WTC11 (cell line): ENCODE measurements around the gene LEFTY1. TPM values are rescaled to one million over a fixed set of nuclear protein-coding genes. Genes with fewer than 3 reads are reported as not detected.

ENCODE experiments used
- ATAC-seq: fragments of 200-7000 bp; cut with Tn5 transposase; 2 replicates; pipeline ENCODE4 v1.10.0; 2021; ENCODE audit warnings: mild to moderate bottlenecking, moderate library complexity
- CTCF ChIA-PET: fragments of 300-600 bp; sonication (Branson Sonifier 250); formaldehyde crosslinking; loops from one replicate; lab custom pipeline; 2021; ENCODE audit warnings: antibody characterized with exemption; lab: Charles Lee
- POLR2A ChIA-PET: fragments of 350-600 bp; sonication (Branson Sonifier 250); formaldehyde crosslinking; loops from one replicate; lab custom pipeline; 2021; ENCODE audit warnings: antibody characterized with exemption; lab: Charles Lee
- DNase-seq: peaks from one replicate; pipeline ENCODE4 v3.0.0; 2021; ENCODE audit warnings: low spot score
- H3K27ac Mint-ChIP-seq: 2 replicates; pipeline ENCODE4 v1.8.0; 2021; ENCODE audit warnings: mixed read lengths
- H3K27me3 Mint-ChIP-seq: 2 replicates; pipeline ENCODE4 v1.8.0; 2021; ENCODE audit warnings: low read depth, mild to moderate bottlenecking, moderate library complexity, mixed read lengths
- H3K36me3 Mint-ChIP-seq: 2 replicates; pipeline ENCODE4 v1.8.0; 2021; ENCODE audit warnings: mixed read lengths
- H3K4me1 Mint-ChIP-seq: 2 replicates; pipeline ENCODE4 v1.8.0; 2022; ENCODE audit warnings: mixed read lengths
- H3K4me3 Mint-ChIP-seq: 2 replicates; pipeline ENCODE4 v1.8.0; 2021; ENCODE audit warnings: mild to moderate bottlenecking, moderate library complexity, mixed read lengths
- H3K9me3 Mint-ChIP-seq: 2 replicates; pipeline ENCODE4 v1.8.0; 2021; ENCODE audit warnings: mixed read lengths
- ESRRA ChIP-seq: sonication (generic); formaldehyde crosslinking; IDR thresholded peaks from 2 replicates; pipeline ENCODE4 v1.8.1; 2022; ENCODE audit warnings: mild to moderate bottlenecking, missing genetic modification reagents, borderline replicate concordance
- ETV6 ChIP-seq: sonication (generic); formaldehyde crosslinking; IDR thresholded peaks from 2 replicates; pipeline ENCODE4 v1.8.1; 2022; ENCODE audit warnings: mild to moderate bottlenecking, missing genetic modification reagents
- GRHL2 ChIP-seq: fragments of 250-450 bp; sonication (Bioruptor Pico); IDR thresholded peaks from 2 replicates; pipeline ENCODE4 v1.8.0; 2022; ENCODE audit warnings: mild to moderate bottlenecking, moderate library complexity; ENCODE audit not compliant: insufficient replicate concordance, severe bottlenecking
- NFATC4 ChIP-seq: fragments of 250-450 bp; sonication (Bioruptor Pico); IDR thresholded peaks from 2 replicates; pipeline ENCODE4 v1.9.0; 2021; ENCODE audit warnings: mild to moderate bottlenecking
- NFE2L1 ChIP-seq: sonication (generic); formaldehyde crosslinking; IDR thresholded peaks from 2 replicates; pipeline ENCODE4 v1.8.1; 2023; ENCODE audit warnings: missing genetic modification reagents
- NFYB ChIP-seq: sonication (generic); formaldehyde crosslinking; conservative IDR thresholded peaks from 2 replicates; pipeline ENCODE4 v1.8.0; 2022; ENCODE audit warnings: low read depth, missing genetic modification reagents
- NR3C1 ChIP-seq: sonication (generic); formaldehyde crosslinking; conservative IDR thresholded peaks from 2 replicates; pipeline ENCODE4 v1.8.1; 2023; ENCODE audit warnings: low read depth, mild to moderate bottlenecking, missing genetic modification reagents
- RELA ChIP-seq: sonication (generic); formaldehyde crosslinking; IDR thresholded peaks from 2 replicates; pipeline ENCODE4 v1.8.1; 2022; ENCODE audit warnings: missing genetic modification reagents, mild to moderate bottlenecking, borderline replicate concordance
- TCF7 ChIP-seq: sonication (generic); formaldehyde crosslinking; IDR thresholded peaks from 2 replicates; pipeline ENCODE4 v1.8.0; 2022; ENCODE audit warnings: mild to moderate bottlenecking, low read depth, missing genetic modification reagents, moderate library complexity
- TEAD4 ChIP-seq: sonication (generic); formaldehyde crosslinking; IDR thresholded peaks from 2 replicates; pipeline ENCODE4 v1.8.0; 2022; ENCODE audit warnings: mild to moderate bottlenecking, missing genetic modification reagents
- ZBTB21 ChIP-seq: sonication (generic); formaldehyde crosslinking; IDR thresholded peaks from 2 replicates; pipeline ENCODE4 v1.8.1; 2023; ENCODE audit warnings: mild to moderate bottlenecking, missing genetic modification reagents, borderline replicate concordance
- ZNF219 ChIP-seq: sonication (generic); formaldehyde crosslinking; IDR thresholded peaks from 2 replicates; pipeline ENCODE4 v1.8.0; 2023; ENCODE audit warnings: missing genetic modification reagents, mild to moderate bottlenecking, borderline replicate concordance
- ZNF232 ChIP-seq: sonication (generic); formaldehyde crosslinking; IDR thresholded peaks from 2 replicates; pipeline ENCODE4 v1.8.0; 2022; ENCODE audit warnings: mild to moderate bottlenecking, missing genetic modification reagents
- ZNF263 ChIP-seq: sonication (generic); formaldehyde crosslinking; IDR thresholded peaks from 2 replicates; pipeline ENCODE4 v1.8.1; 2022; ENCODE audit warnings: low read depth, mild to moderate bottlenecking, moderate library complexity, missing genetic modification reagents
- ZNF317 ChIP-seq: sonication (generic); formaldehyde crosslinking; IDR thresholded peaks from 2 replicates; pipeline ENCODE4 v1.8.1; 2023; ENCODE audit warnings: low read depth, mild to moderate bottlenecking, moderate library complexity, missing genetic modification reagents, borderline replicate concordance
- ZNF423 ChIP-seq: fragments of 250-450 bp; sonication (Bioruptor Pico); IDR thresholded peaks from 2 replicates; pipeline ENCODE4 v2.1.2; 2022; ENCODE audit warnings: mild to moderate bottlenecking, moderate library complexity
- total RNA-seq: library from RNA; stranded (reverse); gene quantifications from 3 replicates; pipeline ENCODE4 v1.2.3, GENCODE V29; 2021
- TF ChIP-seq, protein P1 (sequence below): sonication (generic); formaldehyde crosslinking; IDR thresholded peaks from 2 replicates; pipeline ENCODE4 v1.8.1; 2022; ENCODE audit warnings: low read depth, missing genetic modification reagents, borderline replicate concordance
- TF ChIP-seq, protein P2 (sequence below): sonication (generic); formaldehyde crosslinking; IDR thresholded peaks from 2 replicates; pipeline ENCODE4 v1.8.1; 2022; ENCODE audit warnings: mild to moderate bottlenecking, moderate library complexity, missing genetic modification reagents
- TF ChIP-seq, protein P3 (sequence below): fragments of 200-600 bp; IDR thresholded peaks from 2 replicates; pipeline ENCODE4 v1.8.0; 2022; ENCODE audit warnings: antibody characterized with exemption
- TF ChIP-seq, protein P4 (sequence below): fragments of 250-450 bp; sonication (Bioruptor Pico); IDR thresholded peaks from 2 replicates; pipeline ENCODE4 v1.9.0; 2021; ENCODE audit warnings: moderate library complexity, mild to moderate bottlenecking, inconsistent platforms, borderline replicate concordance
- TF ChIP-seq, protein P5 (sequence below): sonication (generic); formaldehyde crosslinking; conservative IDR thresholded peaks from 2 replicates; pipeline ENCODE4 v1.8.1; 2022; ENCODE audit warnings: mild to moderate bottlenecking, missing genetic modification reagents
- TF ChIP-seq, protein P6 (sequence below): fragments of 250-450 bp; sonication (Bioruptor Pico); IDR thresholded peaks from 2 replicates; pipeline ENCODE4 v1.9.0; 2021; ENCODE audit warnings: mild to moderate bottlenecking
- TF ChIP-seq, protein P7 (sequence below): fragments of 250-450 bp; sonication (Bioruptor Pico); IDR thresholded peaks from 2 replicates; pipeline ENCODE4 v1.9.0; 2021; ENCODE audit warnings: mild to moderate bottlenecking
- TF ChIP-seq, protein P8 (sequence below): fragments of 250-450 bp; sonication (Bioruptor Pico); IDR thresholded peaks from 2 replicates; pipeline ENCODE4 v1.8.0; 2021; ENCODE audit warnings: mild to moderate bottlenecking

Gene LEFTY1
- total RNA-seq, 1 experiment from 2014 or later: 52.9 TPM

DNA sequence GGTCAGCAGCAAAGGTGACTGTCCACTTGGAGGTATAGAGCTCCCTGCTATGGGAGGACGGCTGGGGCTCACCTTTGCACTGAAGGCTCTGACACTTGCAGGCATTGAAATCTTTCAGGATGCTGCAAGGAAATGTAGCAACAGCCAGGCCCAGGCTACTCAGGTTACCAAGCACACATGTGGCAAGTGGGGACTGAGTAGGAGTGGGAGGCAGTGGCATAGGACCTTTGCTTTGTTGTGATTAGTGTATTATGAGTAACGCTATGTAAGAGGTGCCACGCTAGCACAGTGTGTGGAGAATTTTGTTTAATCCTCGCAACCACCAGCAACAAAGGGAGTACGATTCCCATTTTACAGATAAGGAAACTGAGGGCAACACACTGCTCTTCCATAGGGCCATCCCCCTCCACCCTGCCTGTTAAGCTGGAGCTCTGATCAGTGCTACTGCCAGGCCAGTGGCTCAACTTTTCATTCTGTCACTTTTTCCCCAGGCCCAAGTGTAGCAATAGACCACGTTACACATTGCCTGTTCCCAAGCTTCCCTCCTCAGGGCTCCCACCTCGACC is 28.0 kb downstream of the LEFTY1 start (continued):
- TF ChIP-seq, protein P1, sequence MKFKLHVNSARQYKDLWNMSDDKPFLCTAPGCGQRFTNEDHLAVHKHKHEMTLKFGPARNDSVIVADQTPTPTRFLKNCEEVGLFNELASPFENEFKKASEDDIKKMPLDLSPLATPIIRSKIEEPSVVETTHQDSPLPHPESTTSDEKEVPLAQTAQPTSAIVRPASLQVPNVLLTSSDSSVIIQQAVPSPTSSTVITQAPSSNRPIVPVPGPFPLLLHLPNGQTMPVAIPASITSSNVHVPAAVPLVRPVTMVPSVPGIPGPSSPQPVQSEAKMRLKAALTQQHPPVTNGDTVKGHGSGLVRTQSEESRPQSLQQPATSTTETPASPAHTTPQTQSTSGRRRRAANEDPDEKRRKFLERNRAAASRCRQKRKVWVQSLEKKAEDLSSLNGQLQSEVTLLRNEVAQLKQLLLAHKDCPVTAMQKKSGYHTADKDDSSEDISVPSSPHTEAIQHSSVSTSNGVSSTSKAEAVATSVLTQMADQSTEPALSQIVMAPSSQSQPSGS (CRISPR knock-in tag): no peak
- TF ChIP-seq ZNF423 (CRISPR knock-in tag) (no peak), TCF7 (CRISPR knock-in tag) (no peak), ZNF219 (no peak), NFATC4 (CRISPR knock-in tag) (no peak), ZNF263 (CRISPR knock-in tag) (no peak)
- TF ChIP-seq, protein P2, sequence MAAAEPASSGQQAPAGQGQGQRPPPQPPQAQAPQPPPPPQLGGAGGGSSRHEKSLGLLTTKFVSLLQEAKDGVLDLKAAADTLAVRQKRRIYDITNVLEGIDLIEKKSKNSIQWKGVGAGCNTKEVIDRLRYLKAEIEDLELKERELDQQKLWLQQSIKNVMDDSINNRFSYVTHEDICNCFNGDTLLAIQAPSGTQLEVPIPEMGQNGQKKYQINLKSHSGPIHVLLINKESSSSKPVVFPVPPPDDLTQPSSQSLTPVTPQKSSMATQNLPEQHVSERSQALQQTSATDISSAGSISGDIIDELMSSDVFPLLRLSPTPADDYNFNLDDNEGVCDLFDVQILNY (CRISPR knock-in tag): no peak

DNA sequence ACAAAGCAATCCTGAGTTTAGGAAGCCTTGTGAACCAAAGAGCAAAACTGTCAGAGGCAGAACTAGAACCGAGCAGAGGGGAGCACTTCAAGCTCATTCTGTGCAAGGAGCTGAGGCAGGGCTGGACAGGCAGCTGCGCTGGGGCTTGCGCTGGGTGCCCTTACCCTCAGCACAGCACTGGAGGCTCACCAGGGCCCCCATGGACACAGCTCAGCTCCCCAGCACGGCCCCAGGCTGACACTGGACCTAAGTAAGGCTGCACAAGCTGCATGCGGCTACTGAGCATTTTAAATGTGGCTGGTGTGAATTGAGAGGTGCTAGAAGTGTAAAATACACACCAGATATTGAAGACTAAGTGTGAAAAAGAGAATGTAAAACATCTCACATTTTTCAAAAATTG is 28.8 kb downstream of the LEFTY1 start:
- ChIA-PET POLR2A (interaction anchor here (0.7 kb wide), 1 partner anchor 441 kb away, joined by 4 read pairs; no protein-coding TSS in a partner anchor), CTCF (interaction anchor here (0.7 to 2.3 kb wide), 4 partner anchors 15 to 128 kb away, joined by 3 to 8 read pairs (median 3); no protein-coding TSS in a partner anchor)
- TF ChIP-seq, protein P3, sequence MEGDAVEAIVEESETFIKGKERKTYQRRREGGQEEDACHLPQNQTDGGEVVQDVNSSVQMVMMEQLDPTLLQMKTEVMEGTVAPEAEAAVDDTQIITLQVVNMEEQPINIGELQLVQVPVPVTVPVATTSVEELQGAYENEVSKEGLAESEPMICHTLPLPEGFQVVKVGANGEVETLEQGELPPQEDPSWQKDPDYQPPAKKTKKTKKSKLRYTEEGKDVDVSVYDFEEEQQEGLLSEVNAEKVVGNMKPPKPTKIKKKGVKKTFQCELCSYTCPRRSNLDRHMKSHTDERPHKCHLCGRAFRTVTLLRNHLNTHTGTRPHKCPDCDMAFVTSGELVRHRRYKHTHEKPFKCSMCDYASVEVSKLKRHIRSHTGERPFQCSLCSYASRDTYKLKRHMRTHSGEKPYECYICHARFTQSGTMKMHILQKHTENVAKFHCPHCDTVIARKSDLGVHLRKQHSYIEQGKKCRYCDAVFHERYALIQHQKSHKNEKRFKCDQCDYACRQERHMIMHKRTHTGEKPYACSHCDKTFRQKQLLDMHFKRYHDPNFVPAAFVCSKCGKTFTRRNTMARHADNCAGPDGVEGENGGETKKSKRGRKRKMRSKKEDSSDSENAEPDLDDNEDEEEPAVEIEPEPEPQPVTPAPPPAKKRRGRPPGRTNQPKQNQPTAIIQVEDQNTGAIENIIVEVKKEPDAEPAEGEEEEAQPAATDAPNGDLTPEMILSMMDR: no peak
- TF ChIP-seq, protein P4, sequence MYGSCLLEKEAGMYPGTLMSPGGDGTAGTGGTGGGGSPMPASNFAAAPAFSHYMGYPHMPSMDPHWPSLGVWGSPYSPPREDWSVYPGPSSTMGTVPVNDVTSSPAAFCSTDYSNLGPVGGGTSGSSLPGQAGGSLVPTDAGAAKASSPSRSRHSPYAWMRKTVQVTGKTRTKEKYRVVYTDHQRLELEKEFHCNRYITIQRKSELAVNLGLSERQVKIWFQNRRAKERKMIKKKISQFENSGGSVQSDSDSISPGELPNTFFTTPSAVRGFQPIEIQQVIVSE: no peak
- TF ChIP-seq ZBTB21 (CRISPR knock-in tag) (no peak), NR3C1 (CRISPR knock-in tag) (no peak), GRHL2 (no peak), TCF7 (CRISPR knock-in tag) (no peak), ETV6 (no peak), ZNF232 (CRISPR knock-in tag) (no peak), ZNF317 (no peak), ZNF423 (CRISPR knock-in tag) (no peak), RELA (CRISPR knock-in tag) (no peak), NFE2L1 (CRISPR knock-in tag) (no peak), TEAD4 (CRISPR knock-in tag) (no peak), ZNF263 (CRISPR knock-in tag) (no peak)
- TF ChIP-seq, protein P5, sequence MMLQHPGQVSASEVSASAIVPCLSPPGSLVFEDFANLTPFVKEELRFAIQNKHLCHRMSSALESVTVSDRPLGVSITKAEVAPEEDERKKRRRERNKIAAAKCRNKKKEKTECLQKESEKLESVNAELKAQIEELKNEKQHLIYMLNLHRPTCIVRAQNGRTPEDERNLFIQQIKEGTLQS (CRISPR knock-in tag): no peak
- no peak overlapping the region for H3K4me3 Mint-ChIP-seq
- no peaks in the 10 kb centered on the region for H3K4me1 Mint-ChIP-seq
- DNase-seq (no peak), ATAC-seq (no peak)
- H3K9me3 Mint-ChIP-seq: no peaks in the 10 kb centered on the region
- no peaks in the 10 kb centered on the region for H3K27me3 Mint-ChIP-seq
- H3K27ac Mint-ChIP-seq: no peak overlapping the region; the same call in 1 of the 2 replicates
- peaks cover 74% of the 10 kb centered on the region for H3K36me3 Mint-ChIP-seq

DNA sequence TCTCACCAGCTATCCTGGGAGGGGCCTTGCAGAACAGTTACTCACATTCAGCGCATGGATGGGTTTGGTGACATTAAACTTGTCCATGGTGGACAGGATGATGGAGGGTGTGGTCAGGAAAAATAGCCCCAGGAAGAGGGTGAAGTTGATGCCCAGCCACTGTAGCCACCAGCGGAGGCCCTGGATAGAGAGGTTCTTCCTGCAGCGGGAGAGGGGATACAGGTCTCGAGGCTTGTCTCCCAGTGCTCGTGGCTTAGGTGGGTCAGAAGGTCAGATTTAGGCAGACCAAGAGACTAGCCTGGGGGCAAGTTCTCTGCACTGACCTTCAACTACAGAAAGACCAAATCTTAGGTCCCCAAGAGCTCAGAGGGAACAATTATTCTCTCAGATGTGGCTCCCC is 29.8 kb downstream of the LEFTY1 start:
- no peak overlapping the region for H3K4me3 Mint-ChIP-seq
- H3K4me1 Mint-ChIP-seq: no peaks in the 10 kb centered on the region
- H3K36me3 Mint-ChIP-seq: peaks cover 82% of the 10 kb centered on the region
- POLR2A ChIA-PET: interaction anchor here (0.6 kb wide), 1 partner anchor 72 kb away, joined by 5 read pairs; no protein-coding TSS in a partner anchor
- no peak overlapping the region for H3K27ac Mint-ChIP-seq
- no peaks in the 10 kb centered on the region for H3K27me3 Mint-ChIP-seq
- no peak for DNase-seq
- no peak for ATAC-seq
- CTCF ChIA-PET: interaction anchor here (1.0 kb wide), 1 partner anchor 385 kb away, joined by 3 read pairs; no protein-coding TSS in a partner anchor
- H3K9me3 Mint-ChIP-seq: no peaks in the 10 kb centered on the region
- TF ChIP-seq NFYB (CRISPR knock-in tag) (no peak), ESRRA (CRISPR knock-in tag) (no peak)
- TF ChIP-seq, protein P6, sequence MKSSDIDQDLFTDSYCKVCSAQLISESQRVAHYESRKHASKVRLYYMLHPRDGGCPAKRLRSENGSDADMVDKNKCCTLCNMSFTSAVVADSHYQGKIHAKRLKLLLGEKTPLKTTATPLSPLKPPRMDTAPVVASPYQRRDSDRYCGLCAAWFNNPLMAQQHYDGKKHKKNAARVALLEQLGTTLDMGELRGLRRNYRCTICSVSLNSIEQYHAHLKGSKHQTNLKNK (CRISPR knock-in tag): no peak
- TF ChIP-seq, protein P7, sequence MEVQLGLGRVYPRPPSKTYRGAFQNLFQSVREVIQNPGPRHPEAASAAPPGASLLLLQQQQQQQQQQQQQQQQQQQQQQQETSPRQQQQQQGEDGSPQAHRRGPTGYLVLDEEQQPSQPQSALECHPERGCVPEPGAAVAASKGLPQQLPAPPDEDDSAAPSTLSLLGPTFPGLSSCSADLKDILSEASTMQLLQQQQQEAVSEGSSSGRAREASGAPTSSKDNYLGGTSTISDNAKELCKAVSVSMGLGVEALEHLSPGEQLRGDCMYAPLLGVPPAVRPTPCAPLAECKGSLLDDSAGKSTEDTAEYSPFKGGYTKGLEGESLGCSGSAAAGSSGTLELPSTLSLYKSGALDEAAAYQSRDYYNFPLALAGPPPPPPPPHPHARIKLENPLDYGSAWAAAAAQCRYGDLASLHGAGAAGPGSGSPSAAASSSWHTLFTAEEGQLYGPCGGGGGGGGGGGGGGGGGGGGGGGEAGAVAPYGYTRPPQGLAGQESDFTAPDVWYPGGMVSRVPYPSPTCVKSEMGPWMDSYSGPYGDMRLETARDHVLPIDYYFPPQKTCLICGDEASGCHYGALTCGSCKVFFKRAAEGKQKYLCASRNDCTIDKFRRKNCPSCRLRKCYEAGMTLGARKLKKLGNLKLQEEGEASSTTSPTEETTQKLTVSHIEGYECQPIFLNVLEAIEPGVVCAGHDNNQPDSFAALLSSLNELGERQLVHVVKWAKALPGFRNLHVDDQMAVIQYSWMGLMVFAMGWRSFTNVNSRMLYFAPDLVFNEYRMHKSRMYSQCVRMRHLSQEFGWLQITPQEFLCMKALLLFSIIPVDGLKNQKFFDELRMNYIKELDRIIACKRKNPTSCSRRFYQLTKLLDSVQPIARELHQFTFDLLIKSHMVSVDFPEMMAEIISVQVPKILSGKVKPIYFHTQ (CRISPR knock-in tag): no peak
- TF ChIP-seq, protein P8, sequence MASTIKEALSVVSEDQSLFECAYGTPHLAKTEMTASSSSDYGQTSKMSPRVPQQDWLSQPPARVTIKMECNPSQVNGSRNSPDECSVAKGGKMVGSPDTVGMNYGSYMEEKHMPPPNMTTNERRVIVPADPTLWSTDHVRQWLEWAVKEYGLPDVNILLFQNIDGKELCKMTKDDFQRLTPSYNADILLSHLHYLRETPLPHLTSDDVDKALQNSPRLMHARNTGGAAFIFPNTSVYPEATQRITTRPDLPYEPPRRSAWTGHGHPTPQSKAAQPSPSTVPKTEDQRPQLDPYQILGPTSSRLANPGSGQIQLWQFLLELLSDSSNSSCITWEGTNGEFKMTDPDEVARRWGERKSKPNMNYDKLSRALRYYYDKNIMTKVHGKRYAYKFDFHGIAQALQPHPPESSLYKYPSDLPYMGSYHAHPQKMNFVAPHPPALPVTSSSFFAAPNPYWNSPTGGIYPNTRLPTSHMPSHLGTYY: no peak
